DND-41 (cell line): ENCODE data around the gene RFX1.
"Not testable (repeated sequence)": the region's sequence is repeated elsewhere in the genome, so short reads cannot be mapped to it uniquely, and the experiment has no call there.

Source experiments
- CTCF ChIP-seq: IDR thresholded peaks from 2 replicates; pipeline ENCODE4 v1.5.1; 2012; ENCODE audit warnings: borderline replicate concordance, low read length, moderate library complexity, mild to moderate bottlenecking; ENCODE audit not compliant: poor library complexity, severe bottlenecking; ENCODE audit errors: extremely low read depth
- EZH2 ChIP-seq: IDR thresholded peaks from 3 replicates; pipeline ENCODE4 v1.6.1; 2012; ENCODE audit warnings: borderline replicate concordance, low read depth, mild to moderate bottlenecking, moderate library complexity, low read length, inconsistent platforms; ENCODE audit not compliant: severe bottlenecking

GRCh38 chr19:14050961-14051360, 44.8 kb upstream of the RFX1 start:
- TF ChIP-seq CTCF, EZH2: not testable (repeated sequence)
